ENCODE measurements around the gene RTP2.

RTP2 gene

GRCh38 chr3:187738331-187739093 is 36.2 kb upstream of the RTP2 start:
- peak; percentile 64 for DNase-seq

DNA sequence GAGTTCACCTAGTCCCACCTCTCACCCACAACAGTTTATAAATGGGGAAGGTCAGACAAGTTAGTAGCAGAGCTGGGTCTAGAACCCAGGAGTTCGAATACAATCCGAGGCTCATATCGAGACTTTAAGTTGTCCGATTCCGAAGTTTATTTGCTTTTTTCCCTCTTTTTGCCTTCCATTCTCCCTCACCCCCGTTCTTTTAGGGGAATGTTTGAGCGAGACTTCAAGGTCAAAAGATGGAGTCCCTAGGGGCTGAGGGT is 35.6 kb upstream of the RTP2 start:
- no peak for DNase-seq

DNA sequence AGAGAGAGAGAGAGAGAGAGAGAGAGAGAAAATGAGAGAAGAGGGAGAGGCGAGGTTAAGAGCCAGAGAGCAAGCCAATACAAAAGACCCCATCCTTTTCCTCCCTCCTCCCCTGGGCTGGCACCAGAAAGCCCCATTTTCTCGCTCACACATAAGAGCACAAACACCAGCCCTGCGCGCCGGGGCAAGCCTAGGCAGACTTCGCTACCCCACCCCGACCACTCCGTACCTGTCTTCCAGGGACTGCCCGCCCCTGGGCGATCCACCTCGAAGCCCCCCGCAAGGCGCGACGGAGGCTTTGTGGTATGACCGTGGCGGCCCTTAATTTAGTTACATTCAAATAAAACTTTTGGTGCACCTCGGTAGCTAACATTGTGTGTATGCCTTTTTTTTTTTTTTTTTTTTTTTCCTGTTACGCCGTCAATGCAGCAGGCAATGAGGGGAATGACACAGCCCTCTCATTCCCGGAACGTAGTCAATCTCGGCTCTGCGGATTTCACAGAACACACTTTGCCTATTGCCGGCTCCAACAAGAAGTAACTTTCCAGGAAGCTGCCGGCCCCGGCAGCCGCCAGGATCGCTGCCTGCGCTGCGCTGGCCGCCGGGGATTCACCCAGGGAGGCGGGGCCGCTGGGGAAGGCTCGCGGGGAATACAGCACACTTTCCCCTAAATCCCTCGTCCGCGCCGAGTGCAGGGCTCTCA is 35.2 kb upstream of the RTP2 start:
- DNase-seq: peak; percentile 67

DNA sequence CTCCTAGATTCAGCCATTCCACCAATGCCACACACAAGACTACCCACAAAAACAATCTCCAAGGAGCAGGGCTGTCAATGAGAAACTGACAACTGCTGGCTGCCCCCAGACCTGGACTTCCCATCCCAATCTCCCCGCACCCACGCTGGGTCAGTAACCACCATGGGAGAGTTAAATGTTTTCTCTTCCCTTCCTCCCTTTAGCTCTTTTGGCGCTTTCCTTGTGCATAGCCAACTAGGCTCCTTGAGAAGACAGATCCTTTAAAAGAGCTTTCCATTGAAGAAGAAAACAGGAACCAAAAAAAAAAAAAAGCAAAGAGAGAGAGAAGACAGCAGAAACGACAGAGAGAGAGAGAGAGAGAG is 34.6 kb upstream of the RTP2 start:
- no peak for DNase-seq

- no peak for DNase-seq
Observed at GRCh38 chr3:187736418-187736871, 34.1 kb upstream of the RTP2 start.

GRCh38 chr3:187735837-187736236 is 33.5 kb upstream of the RTP2 start:
- DNase-seq: no peak

GRCh38 chr3:187735383-187735782 is 33.0 kb upstream of the RTP2 start:
- DNase-seq: no peak

DNA sequence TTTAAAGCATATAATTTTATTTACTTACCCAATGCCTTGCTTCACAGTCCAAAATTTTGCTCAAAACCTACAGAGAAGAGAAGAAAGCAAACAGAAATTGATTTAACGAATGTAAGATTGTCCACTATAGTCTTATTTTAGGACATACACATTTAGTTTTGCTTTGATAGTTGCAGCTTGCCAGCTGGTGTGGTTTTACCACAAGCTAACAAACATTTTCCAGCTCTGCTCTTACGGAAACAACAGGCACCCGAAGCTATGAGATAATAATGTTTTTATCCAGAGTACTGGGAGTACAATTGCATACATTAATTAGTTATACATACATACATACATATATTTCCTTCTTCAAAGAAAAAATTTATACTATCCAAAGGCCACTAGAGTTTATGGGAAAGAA is 32.5 kb upstream of the RTP2 start:
- DNase-seq: no peak

DNA sequence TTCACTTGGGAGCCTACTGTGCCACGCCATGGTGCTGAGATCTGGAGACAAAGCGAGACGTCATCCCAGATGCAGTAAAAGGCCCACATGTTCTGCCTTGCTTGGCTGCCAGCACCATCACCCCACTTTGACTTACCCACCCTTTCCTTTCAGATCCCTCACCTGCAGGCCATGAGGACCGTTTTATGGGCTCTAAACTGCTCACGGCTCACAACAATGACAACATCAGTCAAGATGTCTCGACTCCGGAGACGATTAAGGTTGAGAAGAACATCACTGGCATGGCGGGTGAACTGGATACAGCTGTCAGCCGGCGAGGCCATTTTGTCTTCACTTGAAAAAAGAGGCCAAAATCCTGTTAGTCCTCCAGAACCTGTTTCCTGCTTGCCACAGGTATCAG is 31.0 kb upstream of the RTP2 start:
- DNase-seq: no peak

- DNase-seq: no peak
Observed at GRCh38 chr3:187729598-187729997, 27.2 kb upstream of the RTP2 start.

DNA sequence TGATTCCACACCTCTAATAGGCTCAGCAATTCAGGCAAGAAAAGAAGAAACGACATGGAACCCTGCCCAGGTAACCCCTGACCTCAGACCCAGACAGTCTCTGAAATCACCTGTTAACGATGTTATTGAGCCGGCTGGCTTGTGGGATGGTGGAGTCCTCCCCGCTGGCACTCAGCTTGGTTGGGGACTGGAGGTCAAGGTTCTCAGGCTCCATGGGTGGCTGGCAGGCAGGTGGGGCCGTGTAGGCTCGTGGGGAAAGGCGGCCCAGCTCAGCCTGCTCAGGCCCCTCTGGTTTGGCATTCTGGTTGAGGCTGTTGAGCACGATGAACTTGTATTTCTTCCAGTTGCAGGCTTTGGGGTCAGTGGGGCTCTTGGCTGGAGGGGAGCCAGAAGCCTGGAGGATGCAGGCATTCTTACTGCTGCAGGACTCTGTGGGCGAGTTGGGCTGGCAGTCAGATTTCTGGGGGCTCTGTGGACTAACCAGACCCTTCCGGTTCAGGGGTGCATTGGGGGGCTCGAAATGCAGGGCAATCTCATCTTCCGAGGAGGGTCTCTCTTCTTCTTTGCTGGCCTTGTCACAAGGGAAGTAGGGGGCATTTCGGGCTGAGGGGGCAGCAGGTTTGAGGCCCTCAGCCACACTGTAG is 26.7 kb upstream of the RTP2 start:
- no peak for DNase-seq

DNA sequence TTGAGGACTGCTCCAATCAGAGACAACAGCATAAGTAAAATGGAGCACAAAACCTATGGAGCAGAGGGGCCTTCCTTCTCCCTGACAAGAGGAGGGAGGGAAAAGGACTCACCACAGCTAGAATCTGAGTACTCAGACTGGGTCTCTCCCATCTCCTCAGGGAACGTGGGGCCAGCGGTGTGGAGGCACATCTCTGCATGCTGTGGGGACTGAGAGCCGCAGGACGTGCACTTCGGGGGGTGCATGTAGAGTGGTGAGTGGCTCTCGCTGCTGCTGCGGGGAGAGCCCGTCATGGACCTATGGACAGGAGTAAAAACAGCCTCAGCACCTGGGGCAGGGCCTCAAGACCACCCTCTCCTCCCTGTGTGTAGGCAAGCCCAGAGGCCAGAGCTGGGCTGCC is 25.9 kb upstream of the RTP2 start:
- no peak for DNase-seq

GRCh38 chr3:187726564-187726963 is 24.2 kb upstream of the RTP2 start:
- no peak for DNase-seq

- no peak for DNase-seq
Observed at GRCh38 chr3:187725653-187726370, 23.5 kb upstream of the RTP2 start.

DNA sequence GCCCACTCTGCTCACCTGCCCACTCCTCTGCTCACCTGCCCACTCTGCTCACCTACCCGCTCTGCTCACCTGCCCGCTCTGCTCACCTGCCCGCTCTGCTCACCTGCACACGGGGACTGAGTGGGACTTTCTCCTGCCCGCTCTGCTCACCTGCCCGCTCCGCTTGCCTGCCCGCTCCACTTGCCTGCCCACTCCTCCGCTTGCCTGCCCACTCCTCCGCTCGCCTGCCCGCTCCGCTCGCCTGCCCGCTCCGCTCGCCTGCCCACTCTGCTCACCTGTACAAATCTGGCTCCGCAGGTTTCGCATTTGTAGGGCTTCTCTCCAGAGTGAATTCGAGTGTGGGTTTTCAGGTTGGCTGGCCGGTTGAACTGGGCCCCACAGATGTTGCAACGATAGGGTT is 22.9 kb upstream of the RTP2 start:
- no peak for DNase-seq

- DNase-seq: no peak
Observed at GRCh38 chr3:187722206-187722612, 19.9 kb upstream of the RTP2 start.

DNA sequence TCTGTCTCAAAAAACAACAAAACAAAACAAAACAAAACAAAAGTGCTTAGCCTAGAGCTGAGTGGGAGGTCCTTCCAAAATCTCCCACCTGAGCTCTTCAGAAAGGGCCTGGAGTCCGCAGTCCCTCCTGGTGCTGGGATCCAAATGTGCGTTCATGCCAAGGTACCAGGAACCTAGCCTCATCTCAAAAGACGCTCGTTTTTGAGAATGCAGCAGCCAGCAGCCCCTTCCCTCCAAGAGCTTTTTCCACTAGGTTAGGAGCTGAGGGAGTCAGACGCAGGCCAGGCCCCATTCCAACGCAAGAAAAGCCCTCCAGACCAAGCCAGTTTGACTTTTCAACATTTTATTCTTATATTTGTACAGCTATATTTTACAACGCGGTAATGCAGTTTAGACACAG is 18.7 kb upstream of the RTP2 start:
- no peak for DNase-seq

GRCh38 chr3:187720337-187720670 is 17.9 kb upstream of the RTP2 start:
- DNase-seq: no peak

GRCh38 chr3:187719628-187720336 is 17.4 kb upstream of the RTP2 start:
- no peak for DNase-seq

DNA sequence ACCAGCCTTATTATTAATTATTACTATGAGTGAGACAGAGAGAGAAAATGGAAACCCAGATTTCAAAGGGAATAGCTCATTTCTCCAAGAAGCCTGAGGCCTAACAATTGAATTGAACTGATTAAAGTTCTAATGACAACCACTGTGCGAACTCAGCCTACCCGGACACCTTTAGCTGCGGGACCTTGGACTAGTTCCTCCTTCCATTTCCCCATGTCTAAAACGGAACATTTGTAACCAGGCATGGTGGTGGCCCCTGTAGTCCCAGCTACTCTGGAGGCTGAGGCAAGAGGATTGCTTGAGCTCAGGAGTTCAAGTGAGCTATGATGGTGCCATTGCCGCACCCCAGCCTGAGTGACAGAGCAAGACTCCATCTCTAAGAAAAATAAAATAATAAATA is 16.4 kb upstream of the RTP2 start:
- DNase-seq: no peak

DNA sequence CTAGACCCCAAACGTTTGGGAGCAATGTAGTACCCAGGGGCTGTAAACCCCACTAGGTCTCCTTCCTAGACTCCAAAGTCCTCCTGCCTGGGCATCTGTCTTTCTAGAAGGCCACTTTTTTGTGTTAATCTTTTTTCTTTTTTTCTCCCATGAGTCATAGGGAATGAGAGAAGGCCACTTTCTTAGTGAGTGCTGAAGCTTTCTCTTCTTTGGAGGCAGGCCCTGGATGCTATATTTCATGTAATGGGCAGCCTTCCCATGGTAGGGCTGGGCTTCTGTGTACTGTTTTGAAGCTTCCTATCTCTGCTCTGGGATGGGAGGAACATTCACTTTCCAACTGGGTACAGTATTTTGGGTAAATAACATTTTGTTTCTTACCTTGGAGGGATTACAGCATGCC is 15.2 kb upstream of the RTP2 start:
- no peak for DNase-seq

DNA sequence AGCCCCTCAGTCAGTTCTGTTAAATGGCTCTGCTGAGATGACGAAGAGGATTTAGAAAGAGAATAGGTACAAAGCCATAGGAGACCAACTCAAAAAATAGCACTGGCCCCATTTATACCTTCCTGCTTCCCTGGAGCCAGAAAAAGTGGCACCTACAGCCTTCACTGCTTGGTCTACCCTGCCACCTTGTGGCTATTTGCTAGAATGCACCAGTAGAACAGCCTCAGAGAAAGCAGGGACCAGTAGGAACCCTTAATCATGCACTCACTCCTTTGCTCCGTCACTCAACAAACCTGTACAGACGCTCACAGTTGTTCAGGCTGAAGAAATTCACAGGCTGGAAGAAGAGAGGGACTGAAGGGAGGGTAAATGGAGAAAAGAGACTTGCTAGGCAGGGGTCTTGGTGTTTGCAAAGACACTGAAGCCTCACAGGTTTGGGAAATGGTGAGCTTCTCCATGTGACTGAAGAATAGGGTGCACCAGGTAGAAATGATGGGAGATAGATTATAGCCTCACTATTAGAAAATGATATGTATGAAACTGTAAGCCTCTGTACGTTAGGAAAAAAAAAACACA is 12.1 kb upstream of the RTP2 start:
- peak; percentile 66 for DNase-seq

- DNase-seq: no peak
Observed at GRCh38 chr3:187713504-187713903, 11.1 kb upstream of the RTP2 start.

Measured in activated T-cell treated with anti-CD3 and anti-CD28 coated beads, Interleukin-2, amount 50 U/mL, for 1 hour (primary cell).